Measurements from ENCODE around the gene KRTAP12-4. TPM values are rescaled to one million over a fixed set of nuclear protein-coding genes. Genes with fewer than 3 reads are reported as not detected.
"Not testable (repeated sequence)": the region's sequence is repeated elsewhere in the genome, so short reads cannot be mapped to it uniquely, and the experiment has no call there.

KRTAP12-4 gene
- total RNA-seq, 4 donors from 2014 or later, result not detected

- Histone ChIP-seq H3K4me1 (no peaks in the 10 kb centered on the region), H3K27me3 (peaks cover 88% of the 10 kb centered on the region), H3K4me3 (no peak overlapping the region), H3K9me3 (no peaks in the 10 kb centered on the region), H3K27ac (no peak overlapping the region), H3K36me3 (no peaks in the 10 kb centered on the region)
- TF ChIP-seq POLR2A (IDR thresholded peaks at IDR 0.05), result no peak
- TF ChIP-seq POLR2AphosphoS5 (IDR thresholded peaks at IDR 0.05), result no peak
- TF ChIP-seq CTCF (IDR thresholded peaks at IDR 0.05), result no peak
- no peak for TF ChIP-seq EP300 (IDR thresholded peaks at IDR 0.05; ENCODE audit: low read depth)
- intact Hi-C loops (cut with DNase I; ENCODE audit: low total_unique reads) (no loop called here), in situ Hi-C loops (cut with MboI; ENCODE audit: low pct_ligation_motif_present in 1 of 4, low pct_unique_long_range_greater_than_20kb in 1 of 4, low sequenced_read_pairs in 3 of 4) (loop anchor here in 2 of 4 donors (25.0 kb wide), 1 partner anchor 112 kb away; the partner anchor contains the start of genes KRTAP10-5 (in 2 of the 2) and KRTAP10-6 (in 2 of the 2))
- DNase-seq, result no peak
- WGBS, 2 donors (ENCODE audit: low coverage in 1 of 2), result 47 to 51% methylated on average over 6 to 14 of the region's 17 CpGs
Measured at GRCh38 chr21:44699502-44700001, 45.1 kb upstream of the KRTAP12-4 start.

GRCh38 chr21:44697811-44698734 is 43.6 kb upstream of the KRTAP12-4 start:
- Histone ChIP-seq H3K4me3 (no peak overlapping the region), H3K27ac (no peak overlapping the region), H3K4me1 (no peaks in the 10 kb centered on the region), H3K36me3 (no peaks in the 10 kb centered on the region), H3K27me3 (peaks cover 74% of the 10 kb centered on the region), H3K9me3 (peaks cover 3 to 4% of the 10 kb centered on the region in 2 donors)
- 20 to 46% methylated on average over 1 to 19 of the region's 35 CpGs for WGBS, 2 donors (ENCODE audit: low coverage in 1 of 2)
- DNase-seq, result no peak
- no peak for TF ChIP-seq EP300 (IDR thresholded peaks at IDR 0.05; ENCODE audit: low read depth)
- TF ChIP-seq CTCF (IDR thresholded peaks at IDR 0.05), result no peak
- TF ChIP-seq POLR2A (IDR thresholded peaks at IDR 0.05), result no peak
- no peak for TF ChIP-seq POLR2AphosphoS5 (IDR thresholded peaks at IDR 0.05)
- intact Hi-C loops (cut with DNase I; ENCODE audit: low total_unique reads) (no loop called here), in situ Hi-C loops (cut with MboI; ENCODE audit: low pct_ligation_motif_present in 1 of 4, low pct_unique_long_range_greater_than_20kb in 1 of 4, low sequenced_read_pairs in 3 of 4) (loop anchor here in 2 of 4 donors (25.0 kb wide), 1 partner anchor 111 kb away; the partner anchor contains the start of genes KRTAP10-5 (in 2 of the 2) and KRTAP10-6 (in 2 of the 2))

GRCh38 chr21:44697172-44697810 is 42.8 kb upstream of the KRTAP12-4 start, which contains the start of gene KRTAP10-12:
Gene KRTAP10-12, plus strand, starts transcription at chr21:44697172. Its CDS starts 30 bp downstream, at chr21:44697202.
- intact Hi-C loops (cut with DNase I; ENCODE audit: low total_unique reads); DNase-seq: not testable (repeated sequence)

GRCh38 chr21:44696572-44696971 is 42.1 kb upstream of the KRTAP12-4 start:
- H3K9me3 ChIP-seq, result peaks cover 10% of the 10 kb centered on the region in 2 donors
- no peak overlapping the region for H3K27ac ChIP-seq
- H3K4me1 ChIP-seq, result no peaks in the 10 kb centered on the region
- DNase-seq, result no peak
- H3K27me3 ChIP-seq, result peaks cover 75% of the 10 kb centered on the region
- TF ChIP-seq CTCF (IDR thresholded peaks at IDR 0.05) (no peak), POLR2A (IDR thresholded peaks at IDR 0.05) (no peak), POLR2AphosphoS5 (IDR thresholded peaks at IDR 0.05) (no peak), EP300 (IDR thresholded peaks at IDR 0.05; ENCODE audit: low read depth) (no peak)
- intact Hi-C loops (cut with DNase I; ENCODE audit: low total_unique reads), result no loop called here
- no peaks in the 10 kb centered on the region for H3K36me3 ChIP-seq
- WGBS, 2 donors (ENCODE audit: low coverage in 1 of 2), result 56 to 74% methylated on average over 2 to 10 of the region's 10 CpGs
- in situ Hi-C loops (cut with MboI; ENCODE audit: low pct_ligation_motif_present in 1 of 4, low pct_unique_long_range_greater_than_20kb in 1 of 4, low sequenced_read_pairs in 3 of 4), result loop anchor here in 2 of 4 donors (25.0 kb wide), 1 partner anchor 109 kb away; the partner anchor contains the start of genes KRTAP10-5 (in 2 of the 2) and KRTAP10-6 (in 2 of the 2)
- H3K4me3 ChIP-seq, result no peak overlapping the region

More at GRCh38 chr21:44697172-44697810, 42.8 kb upstream of the KRTAP12-4 start, which contains the start of gene KRTAP10-12:
- in situ Hi-C loops (cut with MboI; ENCODE audit: low pct_ligation_motif_present in 1 of 4, low pct_unique_long_range_greater_than_20kb in 1 of 4, low sequenced_read_pairs in 3 of 4), result loop anchor here in 2 of 4 donors (25.0 kb wide), 1 partner anchor 110 kb away; the partner anchor contains the start of genes KRTAP10-5 (in 2 of the 2) and KRTAP10-6 (in 2 of the 2)
- Histone ChIP-seq H3K27me3 (peaks cover 77% of the 10 kb centered on the region), H3K9me3 (peaks cover 10% of the 10 kb centered on the region in 2 donors)
- H3K4me1 ChIP-seq, H3K27ac ChIP-seq, H3K4me3 ChIP-seq, H3K36me3 ChIP-seq: not testable (repeated sequence)
- 43% methylated on average over 21 of the region's 21 CpGs; no CpG with 5 or more reads in 1 of the 2 donors for WGBS, 2 donors (ENCODE audit: low coverage in 1 of 2)
